GM18505 (cell line): Measurements from ENCODE around the gene CCDC13.

Experiments
- ATAC-seq: cut with Tn5 transposase; IDR thresholded peaks from one replicate; pipeline ENCODE4 v1.9.1; 2021; ENCODE audit not compliant: unreplicated experiment
- POLR2A ChIP-seq: IDR thresholded peaks from 4 replicates; pipeline ENCODE4 v1.6.1; 2011; ENCODE audit warnings: borderline replicate concordance; ENCODE audit not compliant: insufficient read depth, insufficient read length; ENCODE audit errors: extremely low read depth

CCDC13 gene

DNA sequence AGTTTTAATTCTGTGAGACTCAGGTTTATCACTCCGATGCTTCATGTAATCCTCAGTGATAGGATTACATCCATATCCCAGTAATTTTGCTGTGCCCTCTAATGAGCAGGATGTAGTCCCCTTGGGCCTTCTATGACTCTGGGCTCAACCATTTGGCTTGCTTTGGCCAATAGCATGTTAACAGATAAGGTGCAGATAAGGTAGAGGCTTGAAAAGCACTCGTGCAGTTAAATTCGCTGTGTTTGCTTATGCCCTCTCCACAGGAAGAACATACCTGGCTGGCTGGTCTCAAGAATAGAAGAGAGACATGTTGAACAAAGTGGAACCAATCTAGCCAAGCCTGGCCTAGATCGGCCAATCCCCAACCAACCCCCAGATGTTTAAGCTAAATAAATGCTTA, 20.1 kb downstream of the CCDC13 start:
- ATAC-seq, result no peak
- TF ChIP-seq POLR2A, result no peak

DNA sequence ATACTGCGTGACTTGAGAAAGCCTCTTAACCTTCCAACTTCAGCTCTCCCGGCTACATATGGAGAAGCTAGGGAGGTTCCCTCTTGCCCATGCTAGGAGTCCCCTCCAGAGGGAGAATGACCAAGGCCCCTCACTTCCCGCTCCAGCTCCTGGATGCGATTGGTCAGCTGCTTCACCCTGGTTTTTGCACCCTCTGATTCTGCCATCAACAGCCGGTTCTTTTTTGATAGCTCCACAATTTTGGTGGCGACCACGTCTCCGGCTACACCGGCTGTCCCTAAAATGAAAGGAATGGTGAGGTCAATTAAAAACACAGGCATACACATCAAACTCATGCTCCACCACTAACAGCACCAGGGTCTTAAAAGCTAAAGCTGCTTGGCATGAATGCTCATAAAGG, 20.6 kb downstream of the CCDC13 start:
- no peak for ATAC-seq
- TF ChIP-seq POLR2A, result no peak

DNA sequence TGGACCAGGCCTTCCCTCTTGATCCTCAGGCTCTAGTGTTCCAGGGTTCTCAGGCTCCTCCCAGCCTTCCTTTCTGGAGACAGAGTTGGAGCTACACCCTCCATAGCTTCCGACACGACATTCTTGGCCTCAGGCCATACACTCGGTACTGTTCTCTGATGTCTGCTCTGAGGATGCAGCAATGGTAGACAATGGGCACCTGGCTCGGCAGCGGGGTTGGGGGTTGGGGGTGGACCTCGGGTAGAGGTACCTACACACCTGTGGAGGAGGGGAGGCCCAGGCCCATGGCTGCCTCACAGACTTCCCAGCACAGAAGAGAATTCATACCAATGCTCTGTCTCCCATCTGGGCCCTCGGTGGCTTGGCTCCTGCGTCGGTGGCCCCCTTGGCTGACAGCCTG, 21.4 kb downstream of the CCDC13 start:
- ATAC-seq, result no peak
- no peak for TF ChIP-seq POLR2A

DNA sequence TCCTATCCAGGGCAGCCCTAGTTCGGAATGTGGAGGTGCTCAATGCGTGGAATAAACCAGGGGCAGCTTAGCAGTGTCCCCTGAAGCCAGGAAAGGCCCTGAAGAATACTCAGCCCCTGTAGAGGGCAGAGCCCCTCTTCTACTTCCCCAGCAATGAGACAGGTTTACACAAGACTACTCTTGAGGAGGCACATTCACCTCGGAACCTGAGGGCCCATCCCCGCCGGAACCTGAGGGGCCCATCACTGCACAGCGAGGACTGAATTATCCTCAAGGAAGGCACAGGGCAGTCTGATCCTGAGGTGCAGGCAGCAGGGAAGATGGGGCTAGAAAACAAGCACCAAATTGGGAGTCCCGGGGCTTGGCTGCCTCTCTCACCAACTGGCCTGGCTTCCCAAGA, 22.2 kb downstream of the CCDC13 start:
- ATAC-seq, result no peak
- TF ChIP-seq POLR2A, result no peak

DNA sequence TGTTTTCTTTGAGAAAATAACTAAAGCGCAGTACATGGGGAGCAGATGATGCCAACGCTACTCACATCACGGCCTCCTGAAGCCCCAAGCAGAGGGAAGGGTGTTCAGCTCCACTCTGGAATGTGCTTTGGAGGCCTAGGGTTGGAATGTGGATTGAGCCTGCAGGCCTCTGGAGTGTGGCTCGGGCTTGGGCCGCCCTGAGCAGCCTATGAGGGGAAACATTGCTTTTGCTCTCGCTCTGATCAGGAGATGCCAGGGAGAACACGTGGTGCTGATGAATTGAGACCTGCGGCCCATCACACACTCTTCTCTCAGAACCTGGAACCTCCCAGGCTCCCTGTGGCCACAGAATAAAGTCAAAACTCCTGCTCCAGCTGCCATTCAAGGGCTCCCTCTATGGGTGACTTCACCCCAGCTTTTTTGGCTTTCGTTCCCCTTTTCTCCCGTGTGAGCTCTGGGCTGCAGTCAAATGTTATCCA, 23.3 kb downstream of the CCDC13 start:
- TF ChIP-seq POLR2A, result no peak
- no peak for ATAC-seq

DNA sequence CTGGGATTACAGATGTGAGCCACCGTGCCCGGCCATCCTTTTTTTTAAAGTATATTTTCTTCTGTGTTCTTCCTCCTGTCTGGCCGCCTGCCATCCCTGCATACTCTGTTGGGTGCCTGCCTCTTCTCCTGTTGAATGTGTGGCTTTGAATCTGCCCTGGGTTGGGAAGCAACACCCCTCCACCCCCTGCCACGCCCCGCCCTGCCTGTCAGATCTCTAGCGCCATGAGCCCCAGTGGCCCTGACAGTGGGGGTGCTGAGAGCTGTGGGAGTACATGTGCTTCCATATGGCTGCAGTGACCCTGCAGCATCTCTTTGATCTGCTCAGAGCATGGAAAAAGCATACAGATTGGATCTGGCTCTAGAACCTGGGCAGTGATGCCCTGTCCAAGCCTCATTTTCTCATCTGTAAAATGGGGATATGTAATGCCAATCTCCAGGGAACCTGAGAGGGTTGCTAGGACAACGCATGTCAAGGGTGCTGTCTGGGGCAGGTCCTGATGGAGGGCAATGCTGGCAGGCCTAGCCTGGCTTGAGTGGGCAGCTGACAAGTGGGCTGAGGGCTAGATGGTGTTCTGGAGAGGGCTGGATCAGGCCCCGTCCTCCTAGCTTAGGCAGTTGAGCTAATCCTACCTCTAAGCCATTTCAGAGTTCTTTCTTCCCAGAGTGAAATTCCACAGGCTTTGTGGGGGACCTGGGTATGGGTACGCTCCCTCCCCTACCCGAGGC, 23.9 kb downstream of the CCDC13 start:
- no peak for ATAC-seq
- TF ChIP-seq POLR2A, result no peak

DNA sequence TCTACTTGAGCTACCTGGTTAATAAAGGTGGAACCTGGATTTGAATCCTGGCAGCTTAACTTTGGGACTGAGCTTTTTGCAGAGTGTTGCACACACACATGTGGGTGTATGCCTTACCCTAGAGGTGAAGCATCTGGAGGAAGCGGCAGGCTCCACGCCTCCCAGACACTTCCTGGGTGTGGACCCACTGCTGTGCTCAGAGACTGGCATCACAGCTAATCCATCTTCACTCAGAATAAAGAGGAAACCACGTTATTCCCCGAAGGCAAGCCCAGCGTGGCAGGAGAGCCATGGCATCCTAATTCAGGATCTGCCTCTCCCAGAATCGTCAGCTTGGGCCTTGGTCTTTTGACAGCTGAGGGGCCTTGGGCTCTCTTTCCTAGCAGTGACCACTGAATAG, 25.5 kb downstream of the CCDC13 start:
- no peak for ATAC-seq
- TF ChIP-seq POLR2A, result no peak

DNA sequence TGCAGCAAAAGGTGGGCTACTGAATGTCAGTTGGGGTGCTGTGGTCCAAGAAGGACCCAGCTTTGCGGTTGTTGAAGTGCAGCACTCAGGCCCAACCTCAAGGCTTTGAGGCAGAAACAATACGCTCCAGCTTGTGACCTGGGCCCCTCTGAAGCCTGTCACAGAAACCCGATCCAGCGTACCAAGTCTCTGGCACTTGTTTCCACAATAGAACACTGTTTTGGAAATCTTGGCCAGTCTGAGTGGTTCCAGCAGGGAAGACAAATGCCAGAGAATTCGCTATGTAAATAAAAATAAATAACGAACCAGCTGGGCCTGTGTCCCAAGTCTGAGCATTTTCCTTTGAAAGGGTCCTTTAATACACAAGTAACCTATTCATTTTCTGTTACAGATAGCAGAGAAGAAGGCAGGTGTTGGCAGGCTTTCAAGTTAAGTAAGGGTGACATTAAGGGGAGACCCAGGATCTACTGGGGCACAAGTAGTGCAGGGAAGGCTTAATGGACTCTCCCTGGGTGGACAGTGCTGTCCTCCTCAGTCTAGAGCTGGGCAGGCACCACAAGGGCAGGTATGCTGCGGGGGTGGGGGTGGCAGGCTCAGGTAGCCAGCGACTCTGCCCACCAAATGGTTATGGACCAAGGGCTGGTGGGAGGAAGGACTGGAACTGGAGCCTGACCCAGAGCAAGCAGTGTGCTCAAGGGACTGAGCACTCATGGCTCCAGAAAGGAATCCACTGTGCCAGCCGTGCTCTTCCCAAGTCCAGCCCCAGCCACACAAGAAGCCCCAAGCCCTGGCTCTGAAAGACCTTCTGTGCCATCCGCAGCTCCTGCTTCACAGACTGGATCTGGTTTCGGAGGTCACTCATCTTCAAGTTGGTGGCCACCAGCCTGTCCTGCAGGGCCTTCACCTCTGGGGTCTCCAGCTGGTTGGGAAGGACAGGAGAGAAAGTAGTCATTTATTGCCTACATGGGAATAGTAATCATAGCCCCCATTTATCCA, 26.3 kb downstream of the CCDC13 start:
- no peak for ATAC-seq
- no peak for TF ChIP-seq POLR2A

DNA sequence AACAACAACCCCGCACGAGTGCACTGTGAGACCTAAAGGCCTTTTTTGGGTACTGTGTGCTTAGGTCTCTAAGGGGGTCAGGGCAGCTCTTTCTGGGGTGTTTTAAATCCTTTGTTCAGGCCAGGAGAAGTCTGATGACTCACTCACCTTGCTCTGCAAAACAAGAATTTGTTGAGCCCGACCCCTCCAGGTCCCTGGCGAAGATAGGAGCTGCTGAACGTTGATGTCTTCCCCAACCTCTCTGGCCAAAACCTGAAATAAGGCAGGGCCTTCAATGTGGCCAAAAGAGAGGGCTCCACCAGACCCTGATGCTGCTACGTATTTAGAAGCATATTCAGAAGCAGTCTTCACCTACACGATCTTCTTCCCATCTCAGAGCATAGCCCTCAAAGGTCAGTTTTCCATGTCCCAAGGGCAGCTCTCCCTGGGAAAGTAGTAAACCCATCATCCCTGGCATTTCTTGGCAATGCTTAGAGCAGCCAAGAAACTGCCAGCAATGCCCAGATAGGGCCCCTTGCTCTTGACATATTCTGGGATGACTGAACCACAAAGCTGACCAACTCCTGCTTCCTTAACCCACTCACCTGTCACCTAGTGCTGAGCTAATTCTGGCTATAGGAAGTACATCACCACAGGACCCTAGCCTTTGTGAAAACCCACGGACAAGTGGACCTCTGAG, 27.1 kb downstream of the CCDC13 start:
- TF ChIP-seq POLR2A, result no peak
- no peak for ATAC-seq

DNA sequence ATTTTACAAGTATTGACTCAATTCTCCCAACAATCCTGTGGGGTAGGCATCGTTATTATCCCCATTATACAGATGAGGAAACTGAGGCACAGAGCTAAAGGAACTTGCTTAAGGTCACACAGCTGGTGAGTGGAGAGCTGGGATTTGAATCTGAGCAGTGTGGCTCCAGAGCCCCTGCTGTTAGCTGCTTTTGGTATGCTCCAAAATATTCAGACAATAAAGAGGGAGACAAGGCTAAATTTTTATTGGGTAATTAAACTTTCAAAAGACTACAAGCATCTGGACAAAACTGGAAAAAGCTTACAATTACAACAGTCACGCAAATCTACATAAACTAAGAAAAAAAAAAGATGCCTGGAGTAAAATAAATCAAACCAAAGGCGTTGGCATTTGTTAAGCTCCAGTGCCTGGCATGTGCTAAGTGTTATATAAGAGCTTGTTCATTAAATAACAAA, 27.7 kb downstream of the CCDC13 start:
- ATAC-seq, result no peak
- TF ChIP-seq POLR2A, result no peak

DNA sequence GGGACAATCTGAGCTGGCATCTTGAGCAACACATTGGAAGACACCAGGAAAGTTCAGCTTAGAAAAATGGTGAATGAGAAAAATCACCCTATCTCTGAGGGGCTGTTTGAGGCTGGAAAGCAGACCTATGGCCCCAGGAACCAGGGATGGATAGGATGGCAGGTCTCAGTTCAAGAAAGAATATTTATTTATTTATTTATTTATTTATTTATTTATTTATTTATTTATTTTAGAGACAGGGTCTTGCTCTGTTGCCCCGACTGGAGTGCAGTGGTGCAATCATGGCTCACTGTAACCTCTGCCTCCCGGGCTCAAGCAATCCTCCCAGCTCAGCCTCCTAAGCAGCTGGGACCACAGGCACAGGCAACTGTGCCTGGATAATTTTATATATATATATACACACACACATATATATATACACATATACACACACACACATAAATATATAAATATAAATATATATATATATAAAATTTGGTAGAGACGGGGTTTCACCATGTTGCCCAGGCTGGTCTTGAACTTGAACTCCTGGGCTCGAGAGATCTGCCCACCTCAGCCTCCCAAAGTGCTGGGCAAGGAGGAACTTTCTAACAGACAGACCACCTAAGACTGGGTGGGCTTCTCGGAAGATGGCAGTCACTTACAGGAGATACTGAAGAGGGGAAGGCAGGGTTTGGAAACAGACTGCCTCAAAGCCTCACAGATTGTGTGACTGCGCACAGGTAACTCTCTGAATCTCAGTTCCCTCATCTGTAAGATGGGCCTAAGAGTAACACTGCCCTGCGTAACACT, 29.7 kb downstream of the CCDC13 start:
- ATAC-seq, result no peak
- TF ChIP-seq POLR2A, result no peak

DNA sequence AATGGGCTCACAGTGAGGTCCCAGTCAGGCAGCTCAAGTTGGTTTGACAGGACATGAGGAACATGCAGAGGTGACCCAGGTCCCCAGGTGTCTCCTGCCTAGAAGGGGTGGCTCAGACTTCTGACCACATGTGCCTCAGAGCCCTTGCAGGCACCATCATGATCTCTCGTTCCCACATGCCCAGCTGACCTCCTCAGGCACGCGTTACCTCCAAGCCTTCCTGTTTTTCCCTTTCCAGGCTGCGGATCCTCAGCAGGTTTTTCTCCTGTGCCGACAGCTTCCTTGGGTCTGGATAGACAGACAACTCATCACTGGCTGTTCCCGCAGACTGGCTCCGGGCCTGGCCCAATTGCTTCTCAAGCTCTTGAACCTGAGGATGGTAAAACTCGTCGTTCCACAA, 30.4 kb downstream of the CCDC13 start:
- TF ChIP-seq POLR2A, result no peak
- ATAC-seq, result no peak
